AG04449 (cell line): ENCODE data around the gene PTCD3.

ENCODE experiments used
- CTCF ChIA-PET: fragments of 350-600 bp; formaldehyde crosslinking; extraction: SDS; loops from one replicate; lab custom pipeline; 2021; ENCODE audit warnings: antibody characterized with exemption; lab: Yijun Ruan, JAX
- POLR2A ChIA-PET: fragments of 400-600, 350-600 bp; formaldehyde crosslinking; extraction: SDS; loops from one replicate; lab custom pipeline; 2020; ENCODE audit warnings: antibody characterized with exemption, inconsistent platforms; lab: Yijun Ruan, JAX
- DNase-seq: peaks from one replicate; pipeline ENCODE4 v3.0.0-alpha.2; 2010; ENCODE audit warnings: low read depth, low spot score
- H3K4me3 ChIP-seq: 2 replicates; pipeline ENCODE4 v1.5.1; 2011; ENCODE audit warnings: low read depth, mild to moderate bottlenecking, control low read depth, low read length
- CTCF ChIP-seq: IDR thresholded peaks from one replicate; pipeline ENCODE4 v1.5.1; 2011; ENCODE audit warnings: mild to moderate bottlenecking, moderate library complexity, low read length, control low read depth, inconsistent platforms; ENCODE audit not compliant: insufficient read depth; ENCODE audit errors: missing control alignments

Gene PTCD3

GRCh38 chr2:86185517-86186212 is 79.6 kb downstream of the PTCD3 start:
- TF ChIP-seq CTCF = no peak
- CTCF ChIA-PET = interaction anchor here (0.8 to 0.9 kb wide), 2 partner anchors 9 kb away, joined by 3 to 4 read pairs; no protein-coding TSS in a partner anchor
- DNase-seq = no peak
- POLR2A ChIA-PET = interaction anchor here (1.1 kb wide), 1 partner anchor 10 kb away, joined by 3 read pairs; the partner anchor contains the start of gene IMMT
- H3K4me3 ChIP-seq = no peak overlapping the region

GRCh38 chr2:86186431-86186830 is 80.4 kb downstream of the PTCD3 start:
- TF ChIP-seq CTCF = no peak
- H3K4me3 ChIP-seq = no peak overlapping the region
- ChIA-PET POLR2A (interaction anchor here (1.1 kb wide), 1 partner anchor 9 kb away, joined by 3 read pairs; the partner anchor contains the start of gene IMMT), CTCF (interaction anchor here (1.4 kb wide), 1 partner anchor 79 kb away, joined by 3 read pairs; no protein-coding TSS in a partner anchor)
- no peak for DNase-seq

GRCh38 chr2:86189782-86190416 is 83.9 kb downstream of the PTCD3 start:
- ChIA-PET POLR2A (no interaction called here), CTCF (no interaction called here)
- DNase-seq = no peak
- H3K4me3 ChIP-seq = no peak overlapping the region
- TF ChIP-seq CTCF = no peak
